A673 (cell line): ENCODE data around the gene FAM229A. TPM values are rescaled to one million over a fixed set of nuclear protein-coding genes. Genes with fewer than 3 reads are reported as not detected.

Source experiments
- BruUV-seq: library from RNA; stranded (reverse); fragments of 400-500 nt; replicated peaks from 2 replicates; lab custom pipeline; 2021; lab: Mats Ljungman, UMichigan
- CTCF ChIA-PET: fragments of 300-600 bp; sonication (Branson Sonifier 250); formaldehyde crosslinking; loops from one replicate; lab custom pipeline; 2022; ENCODE audit warnings: antibody characterized with exemption; lab: Charles Lee
- POLR2A ChIA-PET: fragments of 300-600 bp; sonication (Branson Sonifier 250); formaldehyde crosslinking; loops from one replicate; lab custom pipeline; 2022; ENCODE audit warnings: antibody characterized with exemption; ENCODE audit not compliant: low non-redundant PET; lab: Charles Lee
- DNase-seq: peaks from one replicate; pipeline ENCODE4 v3.0.0-alpha.2; 2015; ENCODE audit warnings: low spot score
- H3K27ac ChIP-seq: fragments of 200-600 bp; sonication (generic); 2 replicates; pipeline ENCODE4 v1.5.1; 2016; ENCODE audit warnings: mixed run types, low read depth, mild to moderate bottlenecking, mixed read lengths, antibody characterized with exemption, low read length; ENCODE audit not compliant: poor library complexity, severe bottlenecking
- H3K27me3 ChIP-seq: fragments of 200-600 bp; sonication (generic); replicated peaks from 2 replicates; pipeline ENCODE4 v1.6.1; 2017; ENCODE audit warnings: mixed run types, low read depth, mild to moderate bottlenecking, mixed read lengths, antibody characterized with exemption, low read length; ENCODE audit not compliant: insufficient read depth, poor library complexity
- H3K36me3 ChIP-seq: fragments of 200-600 bp; sonication (generic); 2 replicates; pipeline ENCODE4 v1.6.1; 2016; ENCODE audit warnings: mixed run types, mild to moderate bottlenecking, mixed read lengths, antibody characterized with exemption, low read length; ENCODE audit not compliant: insufficient read depth, poor library complexity, severe bottlenecking
- H3K4me1 ChIP-seq: fragments of 200-600 bp; sonication (generic); 2 replicates; pipeline ENCODE4 v1.6.1; 2017; ENCODE audit warnings: mixed run types, mild to moderate bottlenecking, mixed read lengths, antibody characterized with exemption, low read length; ENCODE audit not compliant: insufficient read depth, poor library complexity, severe bottlenecking
- H3K4me3 ChIP-seq: fragments of 200-600 bp; sonication (generic); 2 replicates; pipeline ENCODE4 v1.5.1; 2016; ENCODE audit warnings: low read depth, mixed run types, mild to moderate bottlenecking, mixed read lengths, low read length; ENCODE audit not compliant: poor library complexity, severe bottlenecking
- H3K9me3 ChIP-seq: fragments of 200-600 bp; sonication (generic); 2 replicates; pipeline ENCODE4 v1.6.1; 2016; ENCODE audit warnings: mixed run types, low read depth, mild to moderate bottlenecking, mixed read lengths, antibody characterized with exemption, low read length; ENCODE audit not compliant: poor library complexity, severe bottlenecking
- EZH2 ChIP-seq: fragments of 200-600 bp; sonication (generic); IDR thresholded peaks from 2 replicates; pipeline ENCODE4 v1.6.1; 2017; ENCODE audit warnings: borderline replicate concordance, low read depth, mild to moderate bottlenecking, mixed read lengths, antibody characterized with exemption, low read length; ENCODE audit not compliant: poor library complexity, severe bottlenecking
- intact Hi-C: fragments of 100-400 bp; cut with micrococcal nuclease; formaldehyde crosslinking; loops from one replicate; pipeline ENCODE4 v1.10.0; 2022; ENCODE audit not compliant: unreplicated experiment
- total RNA-seq: library from RNA; stranded (reverse); gene quantifications from 2 replicates; pipeline ENCODE4 v1.2.3, GENCODE V29; 2021
- TF ChIP-seq, protein P1 (sequence below): fragments of 300-800, 200-600 bp; sonication (generic); conservative IDR thresholded peaks from 2 replicates; pipeline ENCODE4 v1.5.1; 2017; ENCODE audit warnings: low read depth, mild to moderate bottlenecking, antibody characterized with exemption, low read length, moderate library complexity, mixed read lengths

Gene FAM229A
- total RNA-seq, 1 experiment from 2014 or later = 4.7 TPM

GRCh38 chr1:32350785-32351398, 11.4 kb downstream of the FAM229A start:
- no peaks in the 10 kb centered on the region for H3K36me3 ChIP-seq
- intact Hi-C loops = no loop called here
- POLR2A ChIA-PET = no interaction called here
- CTCF ChIA-PET = interaction anchor here (0.6 to 1.0 kb wide), 2 partner anchors 15 to 136 kb away, joined by 3 to 6 read pairs; partner anchors contain the start of gene MARCKSL1
- H3K27ac ChIP-seq = peak overlapping the region; percentile 90
- peaks cover 8% of the 10 kb centered on the region for H3K4me1 ChIP-seq
- no TSS peak for BruUV-seq
- H3K4me3 ChIP-seq = peak overlapping the region; percentile 63
- peaks cover 5% of the 10 kb centered on the region for H3K9me3 ChIP-seq
- no peak for DNase-seq
- TF ChIP-seq, protein P1, sequence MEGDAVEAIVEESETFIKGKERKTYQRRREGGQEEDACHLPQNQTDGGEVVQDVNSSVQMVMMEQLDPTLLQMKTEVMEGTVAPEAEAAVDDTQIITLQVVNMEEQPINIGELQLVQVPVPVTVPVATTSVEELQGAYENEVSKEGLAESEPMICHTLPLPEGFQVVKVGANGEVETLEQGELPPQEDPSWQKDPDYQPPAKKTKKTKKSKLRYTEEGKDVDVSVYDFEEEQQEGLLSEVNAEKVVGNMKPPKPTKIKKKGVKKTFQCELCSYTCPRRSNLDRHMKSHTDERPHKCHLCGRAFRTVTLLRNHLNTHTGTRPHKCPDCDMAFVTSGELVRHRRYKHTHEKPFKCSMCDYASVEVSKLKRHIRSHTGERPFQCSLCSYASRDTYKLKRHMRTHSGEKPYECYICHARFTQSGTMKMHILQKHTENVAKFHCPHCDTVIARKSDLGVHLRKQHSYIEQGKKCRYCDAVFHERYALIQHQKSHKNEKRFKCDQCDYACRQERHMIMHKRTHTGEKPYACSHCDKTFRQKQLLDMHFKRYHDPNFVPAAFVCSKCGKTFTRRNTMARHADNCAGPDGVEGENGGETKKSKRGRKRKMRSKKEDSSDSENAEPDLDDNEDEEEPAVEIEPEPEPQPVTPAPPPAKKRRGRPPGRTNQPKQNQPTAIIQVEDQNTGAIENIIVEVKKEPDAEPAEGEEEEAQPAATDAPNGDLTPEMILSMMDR = peak; percentile 75
- TF ChIP-seq EZH2 = no peak
- no peaks in the 10 kb centered on the region for H3K27me3 ChIP-seq

- no peak for TF ChIP-seq EZH2
- TF ChIP-seq, protein P1 = no peak
- H3K9me3 ChIP-seq = peaks cover 5% of the 10 kb centered on the region
- no peak overlapping the region for H3K4me3 ChIP-seq
- DNase-seq = no peak
- intact Hi-C loops = no loop called here
- H3K27me3 ChIP-seq = no peaks in the 10 kb centered on the region
- no peak overlapping the region for H3K27ac ChIP-seq
- no TSS peak for BruUV-seq
- ChIA-PET CTCF (no interaction called here), POLR2A (no interaction called here)
- no peaks in the 10 kb centered on the region for H3K36me3 ChIP-seq
- H3K4me1 ChIP-seq = peaks cover 8% of the 10 kb centered on the region
Measured at GRCh38 chr1:32349211-32349708, 13.0 kb downstream of the FAM229A start.

GRCh38 chr1:32346532-32347157, 15.6 kb downstream of the FAM229A start:
- no peak overlapping the region for H3K27ac ChIP-seq
- no peaks in the 10 kb centered on the region for H3K4me1 ChIP-seq
- H3K27me3 ChIP-seq = no peaks in the 10 kb centered on the region
- DNase-seq = no peak
- no peak overlapping the region for H3K4me3 ChIP-seq
- H3K36me3 ChIP-seq = no peaks in the 10 kb centered on the region
- H3K9me3 ChIP-seq = peaks cover 5% of the 10 kb centered on the region
- TF ChIP-seq, protein P1 = no peak
- TF ChIP-seq EZH2 = no peak
- no TSS peak for BruUV-seq
- intact Hi-C loops = no loop called here
- CTCF ChIA-PET = no interaction called here
- POLR2A ChIA-PET = no interaction called here
